Smooth muscle cell (in vitro differentiated cells): ENCODE results near the gene PTF1A. TPM values are rescaled to one million over a fixed set of nuclear protein-coding genes. Genes with fewer than 3 reads are reported as not detected.

ENCODE experiments used
- DNase-seq: peaks from one replicate; lab custom pipeline; 2025; ENCODE audit not compliant: unreplicated experiment; lab: John Stamatoyannopoulos, UW
- H2AFZ ChIP-seq: fragments of 200-600 bp; sonication (generic); 2 replicates; pipeline ENCODE4 v1.6.0; 2016; ENCODE audit warnings: antibody characterized with exemption, low read depth, mild to moderate bottlenecking
- H3F3A ChIP-seq: fragments of 200-600 bp; sonication (generic); 2 replicates; pipeline ENCODE4 v1.6.0; 2017; ENCODE audit warnings: antibody characterized with exemption, low read depth
- H3K27ac ChIP-seq: fragments of 200-600 bp; sonication (generic); 2 replicates; pipeline ENCODE4 v1.5.1; 2016; ENCODE audit warnings: low read depth, mild to moderate bottlenecking
- H3K27me3 ChIP-seq: fragments of 200-600 bp; sonication (generic); 2 replicates; pipeline ENCODE4 v1.6.1; 2016; ENCODE audit warnings: low read depth, mild to moderate bottlenecking
- H3K36me3 ChIP-seq: fragments of 200-600 bp; sonication (generic); 2 replicates; pipeline ENCODE4 v1.5.1; 2016; ENCODE audit warnings: low read depth
- H3K4me1 ChIP-seq: fragments of 200-600 bp; sonication (generic); 2 replicates; pipeline ENCODE4 v1.5.1; 2016; ENCODE audit warnings: low read depth
- H3K4me2 ChIP-seq: fragments of 200-600 bp; sonication (generic); 2 replicates; pipeline ENCODE4 v1.6.0; 2016; ENCODE audit warnings: mild to moderate bottlenecking
- H3K4me3 ChIP-seq: fragments of 200-600 bp; sonication (generic); 2 replicates; pipeline ENCODE4 v1.5.1; 2016; ENCODE audit warnings: mild to moderate bottlenecking
- H3K79me2 ChIP-seq: fragments of 200-600 bp; sonication (generic); 2 replicates; pipeline ENCODE4 v1.6.0; 2016; ENCODE audit warnings: low read depth, mild to moderate bottlenecking
- H3K9ac ChIP-seq: fragments of 200-600 bp; sonication (generic); 2 replicates; pipeline ENCODE4 v1.6.0; 2016; ENCODE audit warnings: low read depth
- H3K9me3 ChIP-seq: fragments of 200-600 bp; sonication (generic); replicated peaks from 2 replicates; pipeline ENCODE4 v1.5.1; 2016; ENCODE audit warnings: low read depth
- H4K20me1 ChIP-seq: fragments of 200-600 bp; sonication (generic); 2 replicates; pipeline ENCODE4 v1.6.0; 2016; ENCODE audit warnings: low read depth
- WGBS: methylation state at CpG from one replicate; pipeline ENCODE4 v1.1.7; 2016; ENCODE audit warnings: low lambda C conversion rate; 5-methylcytosine and 5-hydroxymethylcytosine counted together
- polyA plus RNA-seq: library from polyadenylated mRNA; unstranded; fragments of >200 nt; fragmentation: Nextera tagmentation; extraction: Ambion mirVana; gene quantifications from 2 replicates; pipeline ENCODE4 v1.2.1, GENCODE V29; 2016
- total RNA-seq: library from RNA; depleted of rRNA; stranded (reverse); fragments of >200 nt; gene quantifications from 2 replicates; pipeline ENCODE4 v1.2.3, GENCODE V29; 2014
- TF ChIP-seq, protein P1 (sequence below): fragments of 200-600 bp; sonication (generic); IDR thresholded peaks from 2 replicates; pipeline ENCODE4 v1.5.1; 2017; ENCODE audit warnings: borderline replicate concordance, mild to moderate bottlenecking, antibody characterized with exemption; ENCODE audit not compliant: insufficient read depth, poor library complexity, severe bottlenecking

The PTF1A gene
- total and polyA plus RNA-seq, 2 experiments from 2014 or later, result 0.17 TPM; not detected in 1

DNA sequence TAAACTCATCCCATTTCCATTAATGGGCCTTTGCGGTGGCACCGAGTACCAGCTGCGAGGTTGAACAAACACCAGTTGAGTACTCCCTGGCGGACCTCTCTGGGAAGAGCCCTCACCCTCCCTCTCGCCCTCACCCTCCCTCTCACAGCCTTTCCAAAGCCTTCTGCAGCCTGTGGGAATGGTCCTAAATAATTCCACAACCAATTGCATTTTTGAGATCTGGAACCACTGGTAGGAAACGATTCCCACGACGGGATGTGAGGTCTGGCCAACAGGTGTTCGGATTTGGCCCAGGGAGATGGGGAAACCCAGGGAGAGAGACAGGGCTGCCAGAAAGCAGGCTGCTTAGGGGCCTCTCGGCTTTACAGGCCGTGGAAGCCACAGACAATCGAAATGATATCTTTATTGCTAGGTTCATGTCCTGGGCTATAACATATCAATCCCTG is 5.3 kb downstream of the PTF1A start:
- Histone ChIP-seq H3F3A (no peaks in the 10 kb centered on the region), H3K27ac (no peak overlapping the region), H3K36me3 (no peaks in the 10 kb centered on the region), H3K9me3 (no peaks in the 10 kb centered on the region), H3K9ac (no peak overlapping the region), H4K20me1 (no peaks in the 10 kb centered on the region), H3K79me2 (no peaks in the 10 kb centered on the region), H2AFZ (no peak overlapping the region), H3K4me1 (peaks cover 11% of the 10 kb centered on the region), H3K27me3 (peaks cover 99% of the 10 kb centered on the region), H3K4me3 (no peak overlapping the region), H3K4me2 (no peak overlapping the region)
- TF ChIP-seq, protein P1, sequence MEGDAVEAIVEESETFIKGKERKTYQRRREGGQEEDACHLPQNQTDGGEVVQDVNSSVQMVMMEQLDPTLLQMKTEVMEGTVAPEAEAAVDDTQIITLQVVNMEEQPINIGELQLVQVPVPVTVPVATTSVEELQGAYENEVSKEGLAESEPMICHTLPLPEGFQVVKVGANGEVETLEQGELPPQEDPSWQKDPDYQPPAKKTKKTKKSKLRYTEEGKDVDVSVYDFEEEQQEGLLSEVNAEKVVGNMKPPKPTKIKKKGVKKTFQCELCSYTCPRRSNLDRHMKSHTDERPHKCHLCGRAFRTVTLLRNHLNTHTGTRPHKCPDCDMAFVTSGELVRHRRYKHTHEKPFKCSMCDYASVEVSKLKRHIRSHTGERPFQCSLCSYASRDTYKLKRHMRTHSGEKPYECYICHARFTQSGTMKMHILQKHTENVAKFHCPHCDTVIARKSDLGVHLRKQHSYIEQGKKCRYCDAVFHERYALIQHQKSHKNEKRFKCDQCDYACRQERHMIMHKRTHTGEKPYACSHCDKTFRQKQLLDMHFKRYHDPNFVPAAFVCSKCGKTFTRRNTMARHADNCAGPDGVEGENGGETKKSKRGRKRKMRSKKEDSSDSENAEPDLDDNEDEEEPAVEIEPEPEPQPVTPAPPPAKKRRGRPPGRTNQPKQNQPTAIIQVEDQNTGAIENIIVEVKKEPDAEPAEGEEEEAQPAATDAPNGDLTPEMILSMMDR, result no peak
- WGBS, result 14% methylated on average over 12 of the region's 12 CpGs
- DNase-seq, result no peak

DNA sequence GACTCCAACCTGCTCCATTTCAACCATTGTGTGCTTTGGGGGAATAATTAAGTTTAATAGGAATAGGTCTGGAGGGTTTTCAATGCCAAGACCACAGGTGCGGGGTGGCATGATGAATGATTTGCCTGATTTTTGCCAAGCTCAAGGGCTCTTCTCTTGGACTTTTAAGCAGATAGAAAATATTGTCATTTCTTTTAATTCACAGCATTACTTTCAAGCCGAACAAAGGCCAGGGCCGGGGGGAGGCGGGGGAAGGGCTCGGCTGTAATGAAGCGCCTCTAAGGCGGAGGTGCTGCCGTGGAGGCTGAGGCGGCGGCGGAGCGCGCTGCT is 6.5 kb downstream of the PTF1A start:
- Histone ChIP-seq H3F3A (no peaks in the 10 kb centered on the region), H3K4me3 (no peak overlapping the region), H3K79me2 (no peaks in the 10 kb centered on the region), H3K9ac (no peak overlapping the region), H3K9me3 (no peaks in the 10 kb centered on the region), H4K20me1 (no peaks in the 10 kb centered on the region), H2AFZ (no peak overlapping the region), H3K4me2 (no peak overlapping the region), H3K4me1 (peaks cover 19% of the 10 kb centered on the region), H3K27ac (no peak overlapping the region), H3K36me3 (no peaks in the 10 kb centered on the region), H3K27me3 (peaks cover 100% of the 10 kb centered on the region)
- no peak for DNase-seq
- TF ChIP-seq, protein P1, result no peak
- 2% methylated on average over 13 of the region's 13 CpGs for WGBS

DNA sequence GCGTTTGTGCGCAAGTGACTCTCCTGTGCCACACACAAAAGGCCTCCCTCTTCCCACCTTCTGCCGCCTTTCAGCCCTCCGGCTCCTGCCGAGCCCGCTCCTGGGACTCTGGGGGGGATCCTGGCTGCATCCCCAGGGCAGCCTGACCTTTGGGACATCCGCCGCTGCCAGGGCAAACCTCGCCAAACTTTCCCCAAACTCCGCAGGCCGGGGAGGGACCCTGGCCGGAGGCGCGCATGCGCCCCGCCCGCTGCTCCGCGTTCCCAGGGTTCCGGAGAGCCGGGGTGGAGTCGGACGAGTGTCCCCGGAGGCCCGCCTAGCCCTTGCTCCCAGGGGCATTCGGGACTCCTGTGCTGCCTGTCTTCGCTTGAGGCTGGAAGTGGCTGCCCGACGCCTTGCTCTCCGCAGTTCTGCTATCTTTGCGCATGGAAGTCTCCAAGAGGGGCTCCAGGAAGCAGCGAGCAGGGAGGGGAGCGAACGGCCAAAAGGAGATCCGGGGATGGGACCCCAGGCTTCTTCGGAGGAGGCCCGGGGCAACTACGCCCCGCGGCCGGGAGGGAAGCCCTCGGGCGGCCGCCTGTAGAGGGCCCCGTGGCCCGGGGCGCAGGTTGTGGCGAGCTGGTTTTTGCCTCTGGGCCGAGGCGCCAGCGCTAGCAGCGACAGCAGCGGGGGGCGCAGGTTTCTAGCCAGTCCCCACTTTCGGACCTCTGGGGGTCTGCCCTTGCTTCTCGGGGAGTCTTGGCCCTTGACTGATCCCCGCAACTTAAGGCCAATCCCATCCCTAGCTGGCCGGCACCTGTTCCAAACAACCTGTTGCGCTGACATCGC is 7.0 kb downstream of the PTF1A start:
- H3K9ac ChIP-seq, result no peak overlapping the region
- no peaks in the 10 kb centered on the region for H3K9me3 ChIP-seq
- WGBS, result 2% methylated on average over 52 of the region's 60 CpGs
- H3K79me2 ChIP-seq, result no peaks in the 10 kb centered on the region
- H3K27ac ChIP-seq, result no peak overlapping the region
- H3K4me3 ChIP-seq, result no peak overlapping the region
- DNase-seq, result no peak
- TF ChIP-seq, protein P1, result no peak
- H3F3A ChIP-seq, result no peaks in the 10 kb centered on the region
- peaks cover 100% of the 10 kb centered on the region for H3K27me3 ChIP-seq
- H3K36me3 ChIP-seq, result no peaks in the 10 kb centered on the region
- H3K4me1 ChIP-seq, result peaks cover 19% of the 10 kb centered on the region
- no peak overlapping the region for H3K4me2 ChIP-seq
- no peaks in the 10 kb centered on the region for H4K20me1 ChIP-seq
- H2AFZ ChIP-seq, result no peak overlapping the region
